Measurements from ENCODE around the gene C11orf52. TPM values are rescaled to one million over a fixed set of nuclear protein-coding genes. Genes with fewer than 3 reads are reported as not detected.
A peak's percentile ranks its signal among the peaks of the same experiment; 100 is the strongest.

The C11orf52 gene
- total RNA-seq, 1 experiment from 2014 or later, result 10.5 TPM

DNA sequence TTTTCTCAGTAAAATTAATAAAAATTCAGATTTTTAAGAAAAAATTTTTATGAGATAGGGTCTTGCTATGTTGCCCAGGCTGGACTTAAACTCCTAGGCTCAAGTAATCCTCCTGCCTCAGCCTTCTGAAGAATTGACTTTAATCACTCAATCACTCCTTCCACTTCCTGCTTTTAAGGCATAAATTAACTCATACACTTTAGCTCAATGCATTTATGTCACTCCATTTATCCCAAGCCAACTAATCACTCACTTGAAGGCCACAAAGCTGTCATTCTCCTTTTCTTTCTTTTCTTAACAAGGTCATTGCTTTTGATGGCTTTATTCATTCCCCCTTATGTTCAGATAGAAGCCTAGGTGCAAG is 48.2 kb upstream of the C11orf52 start:
- CTCF ChIA-PET, result interaction anchor here (0.5 to 1.6 kb wide), 7 partner anchors 11 to 106 kb away, joined by 4 to 13 read pairs (median 6); no protein-coding TSS in a partner anchor

GRCh38 chr11:111870886-111871692 is 47.6 kb upstream of the C11orf52 start, which contains the start of gene ALG9:
TSS of gene ALG9 (minus strand) at chr11:111871581. CDS start at chr11:111871482, 99 bp downstream.
- H3K4me3 ChIP-seq (ENCODE audit: low read length), result peak within 1 kb of the TSS; percentile 91
- peak within 1 kb of the TSS; percentile 99 for H2AFZ ChIP-seq (ENCODE audit: low read length)
- H3K36me3 ChIP-seq (ENCODE audit: low read depth, low read length), result peaks cover 15% of the 10 kb centered on the region; the same call in 1 of the 2 replicates
- no peaks in the 10 kb centered on the region for H3K27me3 ChIP-seq (ENCODE audit: low read length)
- ChIA-PET CTCF (interaction anchor here (0.5 to 1.6 kb wide), 9 partner anchors 10 to 105 kb away, joined by 4 to 13 read pairs (median 6); no protein-coding TSS in a partner anchor), POLR2A (ENCODE audit: unreplicated experiment) (interaction anchor here (1.1 to 1.4 kb wide), 2 partner anchors 56 to 111 kb away, joined by 5 to 7 read pairs; no protein-coding TSS in a partner anchor)
- no peak for TF ChIP-seq EZH2phosphoT487 (IDR thresholded peaks at IDR 0.05; ENCODE audit: borderline replicate concordance, low read length)
- peak; percentile 61 for TF ChIP-seq CTCF (conservative IDR thresholded peaks at IDR 0.05; ENCODE audit: low read depth, low read length)
- no peak for TF ChIP-seq EZH2 (IDR thresholded peaks at IDR 0.05; ENCODE audit: low read length, unreplicated experiment)
- H3K4me2 ChIP-seq (ENCODE audit: low read length), result peak within 1 kb of the TSS; percentile 95
- no peaks in the 10 kb centered on the region for H3F3A ChIP-seq (ENCODE audit: low read length, unreplicated experiment)
- peak; percentile 83 for DNase-seq
- no peaks in the 10 kb centered on the region for H3K9me2 ChIP-seq (replicated peaks; ENCODE audit: low read length)
- ATAC-seq, result peak; percentile 91
- H3K27ac ChIP-seq (ENCODE audit: low read length), result peak within 1 kb of the TSS; percentile 51
- peak within 1 kb of the TSS; percentile 91 for H3K9ac ChIP-seq (ENCODE audit: low read length)
- BruUV-seq (replicated peaks), result TSS peak; percentile 62
- H3K9me3 ChIP-seq (ENCODE audit: low read length), result no peaks in the 10 kb centered on the region
- H3K4me1 ChIP-seq (ENCODE audit: insufficient read depth, low read length), result peaks cover 17% of the 10 kb centered on the region
- peaks cover 13% of the 10 kb centered on the region; the same call in 1 of the 2 replicates for H3K79me2 ChIP-seq (ENCODE audit: low read length)
- intact Hi-C loops (cut with micrococcal nuclease), result no loop called here
- H4K20me1 ChIP-seq (ENCODE audit: low read length), result no peaks in the 10 kb centered on the region

More for the DNA sequence above, 48.2 kb upstream of the C11orf52 start:
- BruUV-seq (replicated peaks), result no TSS peak
- no peak overlapping the region for H3K27ac ChIP-seq (ENCODE audit: low read length)
- H3K79me2 ChIP-seq (ENCODE audit: low read length), result peaks cover 13% of the 10 kb centered on the region; the same call in 1 of the 2 replicates
- H3F3A ChIP-seq (ENCODE audit: low read length, unreplicated experiment), result no peaks in the 10 kb centered on the region
- H3K4me1 ChIP-seq (ENCODE audit: insufficient read depth, low read length), result peaks cover 17% of the 10 kb centered on the region
- TF ChIP-seq EZH2 (IDR thresholded peaks at IDR 0.05; ENCODE audit: low read length, unreplicated experiment) (no peak), EZH2phosphoT487 (IDR thresholded peaks at IDR 0.05; ENCODE audit: borderline replicate concordance, low read length) (no peak), CTCF (conservative IDR thresholded peaks at IDR 0.05; ENCODE audit: low read depth, low read length) (no peak)
- peak overlapping the region; percentile 95 for H3K4me2 ChIP-seq (ENCODE audit: low read length)
- H2AFZ ChIP-seq (ENCODE audit: low read length), result peak overlapping the region; percentile 99
- no peaks in the 10 kb centered on the region for H3K27me3 ChIP-seq (ENCODE audit: low read length)
- H3K36me3 ChIP-seq (ENCODE audit: low read depth, low read length), result peaks cover 16% of the 10 kb centered on the region; the same call in 1 of the 2 replicates
- peak overlapping the region; percentile 91 for H3K4me3 ChIP-seq (ENCODE audit: low read length)
- POLR2A ChIA-PET (ENCODE audit: unreplicated experiment), result interaction anchor here (1.1 to 1.4 kb wide), 2 partner anchors 56 to 111 kb away, joined by 5 to 7 read pairs; no protein-coding TSS in a partner anchor
- DNase-seq, result no peak
- H3K9me2 ChIP-seq (replicated peaks; ENCODE audit: low read length), result no peaks in the 10 kb centered on the region
- H4K20me1 ChIP-seq (ENCODE audit: low read length), result no peaks in the 10 kb centered on the region
- no peaks in the 10 kb centered on the region for H3K9me3 ChIP-seq (ENCODE audit: low read length)
- intact Hi-C loops (cut with micrococcal nuclease), result no loop called here
- no peak; the same call in 1 of the 2 replicates for ATAC-seq
- peak overlapping the region; percentile 91 for H3K9ac ChIP-seq (ENCODE audit: low read length)

All from PC-3 (cell line).